Prostate gland (tissue), 2 donors: ENCODE measurements around the gene RYR1. TPM values are rescaled to one million over a fixed set of nuclear protein-coding genes. Genes with fewer than 3 reads are reported as not detected.
"Not testable (repeated sequence)": the region's sequence is repeated elsewhere in the genome, so short reads cannot be mapped to it uniquely, and the experiment has no call there.

Experiments used
- DNase-seq: peaks from one replicate; pipeline ENCODE4 v3.0.0-alpha.2; 2019; ENCODE audit warnings: low spot score
- H3K27ac ChIP-seq, 2 donors: fragments of 200-600 bp; sonication (generic); 2 replicates each; pipeline ENCODE4 v1.5.1; 2017 to 2019
- H3K27me3 ChIP-seq: fragments of 200-600 bp; sonication (generic); replicated peaks from 2 replicates; pipeline ENCODE4 v1.5.1; 2019; ENCODE audit not compliant: insufficient read depth
- H3K36me3 ChIP-seq, 2 donors: fragments of 200-600 bp; sonication (generic); 1 replicate in 1 of 2; 2 replicates in 1 of 2; pipeline versions ENCODE4 v1.5.1 to v1.8.1; 2017 to 2019
- H3K4me1 ChIP-seq: fragments of 200-600 bp; sonication (generic); replicated peaks from 2 replicates; pipeline ENCODE4 v1.5.1; 2019
- H3K4me3 ChIP-seq, 2 donors: fragments of 200-600 bp; sonication (generic); 2 replicates each; pipeline ENCODE4 v1.5.1; 2017 to 2019
- H3K9me3 ChIP-seq: fragments of 200-600 bp; sonication (generic); 2 replicates; pipeline ENCODE4 v1.5.1; 2017
- POLR2A ChIP-seq: fragments of 450-650 bp; IDR thresholded peaks from one replicate; pipeline ENCODE4 v1.6.1; 2016; ENCODE audit warnings: antibody characterized with exemption, mild to moderate bottlenecking
- POLR2AphosphoS5 ChIP-seq: sonication (generic); formaldehyde crosslinking; IDR thresholded peaks from one replicate; pipeline ENCODE4 v1.6.1; 2017; ENCODE audit warnings: antibody characterized with exemption
- WGBS: methylation state at CpG from one replicate; pipeline ENCODE4 v1.1.5; 2018; 5-methylcytosine and 5-hydroxymethylcytosine counted together
- intact Hi-C: fragments of 100-400 bp; cut with DNase I; formaldehyde crosslinking; loops from one replicate; pipeline ENCODE4 v1.14.2; 2022
- total RNA-seq, 2 donors: library from RNA; depleted of rRNA; stranded (reverse); fragments of >200 nt; gene quantifications; one replicate each; pipeline ENCODE4 v1.1.0, GENCODE V29; 2016
- TF ChIP-seq, protein P1 (sequence below), 4 experiments: fragments of 200-600 bp in 2 of 4; fragments of 450-650 bp in 2 of 4; sonication (generic) in 2 of 4; IDR thresholded peaks; 1 replicate in 3 of 4; 2 replicates in 1 of 4; pipeline ENCODE4 v1.5.1; 2016 to 2019; ENCODE audit warnings: antibody characterized with exemption in 4 of 4, mild to moderate bottlenecking in 2 of 4, moderate library complexity in 2 of 4

Gene RYR1
- total RNA-seq, 2 donors from 2014 or later = 5.7 to 8.6 TPM

- TF ChIP-seq POLR2AphosphoS5 (no peak), POLR2A (no peak)
- TF ChIP-seq, protein P1, sequence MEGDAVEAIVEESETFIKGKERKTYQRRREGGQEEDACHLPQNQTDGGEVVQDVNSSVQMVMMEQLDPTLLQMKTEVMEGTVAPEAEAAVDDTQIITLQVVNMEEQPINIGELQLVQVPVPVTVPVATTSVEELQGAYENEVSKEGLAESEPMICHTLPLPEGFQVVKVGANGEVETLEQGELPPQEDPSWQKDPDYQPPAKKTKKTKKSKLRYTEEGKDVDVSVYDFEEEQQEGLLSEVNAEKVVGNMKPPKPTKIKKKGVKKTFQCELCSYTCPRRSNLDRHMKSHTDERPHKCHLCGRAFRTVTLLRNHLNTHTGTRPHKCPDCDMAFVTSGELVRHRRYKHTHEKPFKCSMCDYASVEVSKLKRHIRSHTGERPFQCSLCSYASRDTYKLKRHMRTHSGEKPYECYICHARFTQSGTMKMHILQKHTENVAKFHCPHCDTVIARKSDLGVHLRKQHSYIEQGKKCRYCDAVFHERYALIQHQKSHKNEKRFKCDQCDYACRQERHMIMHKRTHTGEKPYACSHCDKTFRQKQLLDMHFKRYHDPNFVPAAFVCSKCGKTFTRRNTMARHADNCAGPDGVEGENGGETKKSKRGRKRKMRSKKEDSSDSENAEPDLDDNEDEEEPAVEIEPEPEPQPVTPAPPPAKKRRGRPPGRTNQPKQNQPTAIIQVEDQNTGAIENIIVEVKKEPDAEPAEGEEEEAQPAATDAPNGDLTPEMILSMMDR (IDR thresholded peaks at IDR 0.05) = no peak
- H3K27ac ChIP-seq = no peak overlapping the region
- intact Hi-C loops = no loop called here
- H3K36me3 ChIP-seq = no peaks in the 10 kb centered on the region
- no peaks in the 10 kb centered on the region for H3K27me3 ChIP-seq
- DNase-seq = no peak
- H3K4me1 ChIP-seq = no peaks in the 10 kb centered on the region
- WGBS = 74% methylated on average over 6 of the region's 6 CpGs
- no peaks in the 10 kb centered on the region for H3K9me3 ChIP-seq
- H3K4me3 ChIP-seq = no peak overlapping the region
Measured at GRCh38 chr19:38551450-38551813, 117.9 kb downstream of the RYR1 start.

DNA sequence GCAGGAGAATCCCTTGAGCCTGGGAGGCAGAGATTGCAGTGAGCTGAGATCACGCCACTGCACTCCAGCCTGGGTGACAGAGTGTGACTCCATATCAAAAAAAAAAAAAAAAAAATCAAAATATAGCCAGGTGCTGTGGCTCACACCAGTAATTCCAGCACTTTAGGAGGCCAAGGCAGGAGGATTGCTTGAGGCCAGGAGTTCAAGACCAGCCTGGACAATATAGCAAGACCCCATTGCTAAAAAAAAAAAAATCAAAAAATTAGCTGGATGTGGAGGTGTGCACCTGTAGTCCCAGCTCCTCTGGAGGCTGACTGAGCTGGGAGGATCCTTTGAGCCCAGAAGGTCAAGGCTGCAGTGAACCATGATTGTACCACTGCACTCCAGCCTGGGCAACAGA, 119.7 kb downstream of the RYR1 start:
- intact Hi-C loops, H3K4me1 ChIP-seq, H3K9me3 ChIP-seq, H3K4me3 ChIP-seq, H3K27ac ChIP-seq, H3K27me3 ChIP-seq, DNase-seq, H3K36me3 ChIP-seq: not testable (repeated sequence)
- WGBS = 100% methylated on average over 1 of the region's 1 CpG

- TF ChIP-seq, protein P1 (IDR thresholded peaks at IDR 0.05) = no peak
- TF ChIP-seq POLR2AphosphoS5 (no peak), POLR2A (no peak)
- no peak for DNase-seq
- WGBS = 31% methylated on average over 3 of the region's 3 CpGs
- H3K9me3 ChIP-seq = no peaks in the 10 kb centered on the region
- intact Hi-C loops = no loop called here
- no peaks in the 10 kb centered on the region for H3K36me3 ChIP-seq
- H3K4me3 ChIP-seq = no peak overlapping the region
- no peak overlapping the region for H3K27ac ChIP-seq
- no peaks in the 10 kb centered on the region for H3K4me1 ChIP-seq
- no peaks in the 10 kb centered on the region for H3K27me3 ChIP-seq
Measured at GRCh38 chr19:38554676-38555141, 121.2 kb downstream of the RYR1 start.

DNA sequence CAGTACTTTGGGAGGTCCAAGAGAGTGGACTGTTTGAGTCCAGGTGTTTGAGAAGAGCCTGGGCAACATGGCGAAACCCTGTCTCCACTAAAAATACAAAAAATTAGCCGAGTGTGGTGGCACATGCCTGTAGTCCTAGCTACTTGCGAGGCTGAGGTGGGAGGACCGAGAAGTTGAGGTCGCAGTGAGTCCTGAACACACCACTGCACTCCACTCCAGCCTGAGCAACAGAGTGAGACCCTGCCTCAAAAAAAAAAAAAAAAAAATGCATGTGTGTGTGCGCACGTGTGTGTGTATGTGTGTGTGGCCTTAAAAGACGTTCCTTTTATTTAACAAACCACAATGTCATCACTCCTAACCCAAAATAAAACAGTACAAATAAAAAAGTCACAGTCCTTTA, 121.7 kb downstream of the RYR1 start:
- intact Hi-C loops = no loop called here
- Histone ChIP-seq H3K36me3 (no peaks in the 10 kb centered on the region), H3K27me3 (no peaks in the 10 kb centered on the region), H3K4me1 (no peaks in the 10 kb centered on the region), H3K27ac (no peak overlapping the region), H3K4me3 (no peak overlapping the region), H3K9me3 (no peaks in the 10 kb centered on the region)
- TF ChIP-seq, protein P1 (IDR thresholded peaks at IDR 0.05) = no peak
- TF ChIP-seq POLR2AphosphoS5 (no peak), POLR2A (no peak)
- DNase-seq = no peak
- 74% methylated on average over 8 of the region's 8 CpGs for WGBS

DNA sequence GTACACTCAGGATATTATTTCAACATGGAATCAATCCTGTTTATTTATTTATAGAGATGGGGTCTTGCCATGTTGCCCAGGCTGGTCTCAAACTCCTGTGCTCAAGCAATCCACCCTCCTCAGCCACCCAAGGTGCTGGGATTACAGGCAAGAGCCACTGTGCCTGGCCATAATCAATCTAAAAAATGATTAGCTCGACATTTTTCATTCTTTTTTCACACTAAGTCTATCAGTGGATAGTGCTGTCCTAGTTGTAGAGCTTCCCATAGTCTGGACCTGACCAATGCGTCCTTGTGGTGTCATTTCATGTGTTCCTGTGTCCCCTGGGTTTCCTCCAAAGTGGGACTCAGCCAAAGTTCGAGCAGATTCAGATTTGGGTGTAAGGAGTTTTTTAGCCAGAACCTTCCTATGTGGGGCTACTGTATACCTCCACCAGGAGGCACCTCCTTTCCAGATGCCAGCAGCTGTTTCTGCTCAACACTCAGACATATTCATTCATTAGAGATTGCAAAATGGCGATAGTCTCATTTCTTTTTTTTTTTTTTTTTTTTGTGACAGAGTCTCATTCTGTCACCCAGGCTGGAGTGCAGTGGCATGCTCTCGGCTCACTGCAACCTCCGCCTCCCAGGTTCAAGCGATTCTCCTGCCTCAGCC, 123.2 kb downstream of the RYR1 start:
- no peak for DNase-seq
- 81% methylated on average over 7 of the region's 7 CpGs for WGBS

More for the DNA sequence above, 123.2 kb downstream of the RYR1 start:
- no peak overlapping the region for H3K4me3 ChIP-seq
- TF ChIP-seq, protein P1 (IDR thresholded peaks at IDR 0.05) = no peak
- TF ChIP-seq POLR2AphosphoS5 (no peak), POLR2A (no peak)
- no peaks in the 10 kb centered on the region for H3K4me1 ChIP-seq
- H3K36me3 ChIP-seq = no peaks in the 10 kb centered on the region
- H3K27ac ChIP-seq = no peak overlapping the region
- intact Hi-C loops = no loop called here
- H3K27me3 ChIP-seq = no peaks in the 10 kb centered on the region
- no peaks in the 10 kb centered on the region for H3K9me3 ChIP-seq
